Nephron progenitor cell (in vitro differentiated cells): ENCODE results near the gene GPR107.

Source experiments
- DNase-seq: peaks from one replicate; pipeline ENCODE4 v3.0.0; 2021
- H3K27ac Mint-ChIP-seq: 2 replicates; pipeline ENCODE4 v1.8.0; 2021; ENCODE audit warnings: mild to moderate bottlenecking, moderate library complexity, mixed read lengths
- H3K27me3 Mint-ChIP-seq: 2 replicates; pipeline ENCODE4 v1.8.0; 2021; ENCODE audit warnings: mild to moderate bottlenecking, low read depth, mixed read lengths; ENCODE audit not compliant: poor library complexity
- H3K36me3 Mint-ChIP-seq: 2 replicates; pipeline ENCODE4 v1.8.0; 2021; ENCODE audit warnings: low read depth, mixed read lengths
- H3K4me1 Mint-ChIP-seq: 2 replicates; pipeline ENCODE4 v1.8.0; 2021; ENCODE audit warnings: mixed read lengths
- H3K4me3 Mint-ChIP-seq: 2 replicates; pipeline ENCODE4 v1.8.0; 2021; ENCODE audit warnings: mild to moderate bottlenecking, moderate library complexity, mixed read lengths
- H3K9me3 Mint-ChIP-seq: 2 replicates; pipeline ENCODE4 v1.8.0; 2021; ENCODE audit warnings: mild to moderate bottlenecking, moderate library complexity, mixed read lengths
- TF ChIP-seq, protein P1 (sequence below): fragments of 200-600 bp; sonication (generic); IDR thresholded peaks from 2 replicates; pipeline ENCODE4 v1.5.0; 2021; ENCODE audit warnings: antibody characterized with exemption

Gene GPR107

DNA sequence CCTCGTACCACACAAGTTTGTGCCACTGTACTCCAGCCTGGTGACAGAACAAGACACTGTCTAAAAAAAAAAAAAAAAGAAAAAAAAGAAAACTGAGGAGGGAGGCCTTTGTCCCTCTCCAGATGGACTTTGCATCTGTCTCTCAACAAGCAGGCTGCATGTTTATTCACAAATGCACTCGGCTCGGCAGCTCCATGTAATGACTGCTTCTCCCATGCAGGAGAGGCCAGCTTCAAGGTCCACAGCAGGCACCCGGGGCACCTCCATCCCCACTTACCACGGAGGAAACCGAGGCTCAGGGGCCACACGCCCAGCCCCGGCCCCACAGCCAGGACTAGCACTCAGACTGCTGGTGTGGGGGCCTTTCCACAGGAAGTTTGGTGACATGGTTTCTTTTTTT, 105.4 kb downstream of the GPR107 start:
- Mint-ChIP-seq H3K36me3 (no peaks in the 10 kb centered on the region), H3K27me3 (peaks cover 6% of the 10 kb centered on the region), H3K4me1 (peaks cover 2% of the 10 kb centered on the region), H3K9me3 (no peaks in the 10 kb centered on the region), H3K27ac (no peak overlapping the region), H3K4me3 (no peak overlapping the region)
- DNase-seq: no peak
- TF ChIP-seq, protein P1, sequence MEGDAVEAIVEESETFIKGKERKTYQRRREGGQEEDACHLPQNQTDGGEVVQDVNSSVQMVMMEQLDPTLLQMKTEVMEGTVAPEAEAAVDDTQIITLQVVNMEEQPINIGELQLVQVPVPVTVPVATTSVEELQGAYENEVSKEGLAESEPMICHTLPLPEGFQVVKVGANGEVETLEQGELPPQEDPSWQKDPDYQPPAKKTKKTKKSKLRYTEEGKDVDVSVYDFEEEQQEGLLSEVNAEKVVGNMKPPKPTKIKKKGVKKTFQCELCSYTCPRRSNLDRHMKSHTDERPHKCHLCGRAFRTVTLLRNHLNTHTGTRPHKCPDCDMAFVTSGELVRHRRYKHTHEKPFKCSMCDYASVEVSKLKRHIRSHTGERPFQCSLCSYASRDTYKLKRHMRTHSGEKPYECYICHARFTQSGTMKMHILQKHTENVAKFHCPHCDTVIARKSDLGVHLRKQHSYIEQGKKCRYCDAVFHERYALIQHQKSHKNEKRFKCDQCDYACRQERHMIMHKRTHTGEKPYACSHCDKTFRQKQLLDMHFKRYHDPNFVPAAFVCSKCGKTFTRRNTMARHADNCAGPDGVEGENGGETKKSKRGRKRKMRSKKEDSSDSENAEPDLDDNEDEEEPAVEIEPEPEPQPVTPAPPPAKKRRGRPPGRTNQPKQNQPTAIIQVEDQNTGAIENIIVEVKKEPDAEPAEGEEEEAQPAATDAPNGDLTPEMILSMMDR: no peak

DNA sequence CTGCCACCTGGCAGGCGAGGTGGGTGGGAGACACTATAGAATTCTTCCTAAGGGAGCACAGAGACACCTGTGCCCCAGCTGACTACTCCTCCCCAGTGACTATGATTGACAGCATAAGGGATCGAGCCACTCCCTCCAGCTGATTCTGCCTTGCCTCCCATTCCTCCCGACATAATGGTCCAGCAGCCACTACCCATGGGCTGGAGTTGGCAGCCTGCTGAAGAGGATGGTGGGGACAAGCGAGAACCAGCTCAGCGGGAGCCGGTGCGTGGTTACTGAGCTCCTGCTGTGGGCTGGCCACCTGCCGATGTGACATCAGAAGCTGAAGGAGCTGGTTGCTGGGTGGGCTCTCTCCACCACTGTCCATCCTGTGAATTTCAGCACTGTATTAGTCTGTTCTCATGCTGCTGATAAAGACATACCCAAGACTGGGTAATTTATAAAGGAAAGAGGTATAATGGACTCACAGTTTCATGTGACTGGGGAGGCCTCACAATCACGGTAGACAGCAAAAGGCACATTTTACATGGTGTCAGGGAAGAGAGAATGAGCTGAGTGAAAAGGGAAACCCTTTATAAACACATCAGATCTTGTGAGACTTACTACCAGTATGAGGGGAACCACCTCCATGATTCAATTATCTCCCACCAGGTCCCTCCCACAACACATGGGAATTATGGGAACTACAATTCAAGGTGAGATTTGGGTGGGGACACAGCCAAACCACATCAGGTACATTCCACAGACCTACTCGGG, 106.4 kb downstream of the GPR107 start:
- TF ChIP-seq, protein P1: no peak
- no peak for DNase-seq
- Mint-ChIP-seq H3K27ac (no peak overlapping the region), H3K4me3 (no peak overlapping the region), H3K27me3 (peaks cover 13% of the 10 kb centered on the region), H3K9me3 (no peaks in the 10 kb centered on the region), H3K36me3 (no peaks in the 10 kb centered on the region), H3K4me1 (peaks cover 5% of the 10 kb centered on the region)

DNA sequence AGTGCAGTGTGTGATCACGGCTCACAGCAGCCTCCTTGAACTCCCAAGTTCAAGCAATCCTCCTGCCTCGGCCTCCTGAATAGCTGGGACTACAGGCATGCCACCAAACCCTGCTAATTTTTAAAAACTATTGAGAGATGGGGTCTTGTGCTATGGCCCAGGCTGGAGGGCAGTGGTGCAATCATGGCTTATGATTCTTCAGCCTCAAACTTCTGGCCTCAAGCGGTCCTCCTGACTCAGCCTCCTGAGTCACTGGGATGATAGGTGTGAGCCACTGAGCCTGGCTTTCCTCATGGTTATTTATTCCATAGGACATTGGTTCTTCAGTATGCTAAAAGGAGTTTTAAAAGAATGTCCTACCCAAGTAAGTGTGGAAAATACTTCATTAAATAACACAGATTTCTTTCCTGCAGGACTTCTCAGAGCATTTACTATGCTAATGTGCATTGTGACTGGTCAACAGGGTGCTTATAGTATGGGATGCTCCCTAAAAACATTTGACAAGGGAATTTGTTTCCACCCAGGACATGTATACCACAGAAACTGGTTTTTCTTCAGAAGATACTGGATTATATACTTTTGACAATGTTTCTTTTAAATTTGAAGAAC, 107.3 kb downstream of the GPR107 start:
- H3K27ac Mint-ChIP-seq: no peak overlapping the region
- H3K4me1 Mint-ChIP-seq: peaks cover 5% of the 10 kb centered on the region
- DNase-seq: no peak
- peaks cover 13% of the 10 kb centered on the region for H3K27me3 Mint-ChIP-seq
- H3K9me3 Mint-ChIP-seq: no peaks in the 10 kb centered on the region
- no peak overlapping the region for H3K4me3 Mint-ChIP-seq
- TF ChIP-seq, protein P1: no peak
- no peaks in the 10 kb centered on the region for H3K36me3 Mint-ChIP-seq

DNA sequence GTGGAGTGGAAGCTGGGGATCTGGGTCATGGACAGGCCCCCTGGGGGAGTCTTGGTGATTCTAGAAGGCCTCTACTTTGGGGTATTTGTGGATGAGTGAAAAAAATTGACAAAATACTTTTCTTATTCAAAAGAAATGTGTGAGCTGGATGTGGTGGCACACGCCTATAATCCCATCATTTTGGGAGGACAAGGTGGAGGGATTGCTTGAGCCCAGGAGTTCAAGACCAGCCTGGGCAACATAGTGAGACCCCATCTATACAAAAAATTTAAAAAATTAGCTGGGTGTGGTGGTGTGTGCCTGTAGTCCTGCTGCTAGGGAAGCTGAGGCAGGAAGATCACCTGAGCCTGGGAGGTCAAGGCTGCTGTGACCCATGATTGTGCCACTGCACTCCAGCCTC, 111.9 kb downstream of the GPR107 start:
- DNase-seq: no peak
- TF ChIP-seq, protein P1: no peak
- no peak overlapping the region for H3K27ac Mint-ChIP-seq
- H3K9me3 Mint-ChIP-seq: no peaks in the 10 kb centered on the region
- peaks cover 27% of the 10 kb centered on the region for H3K27me3 Mint-ChIP-seq
- peaks cover 16% of the 10 kb centered on the region for H3K4me1 Mint-ChIP-seq
- H3K36me3 Mint-ChIP-seq: no peaks in the 10 kb centered on the region
- H3K4me3 Mint-ChIP-seq: no peak overlapping the region

DNA sequence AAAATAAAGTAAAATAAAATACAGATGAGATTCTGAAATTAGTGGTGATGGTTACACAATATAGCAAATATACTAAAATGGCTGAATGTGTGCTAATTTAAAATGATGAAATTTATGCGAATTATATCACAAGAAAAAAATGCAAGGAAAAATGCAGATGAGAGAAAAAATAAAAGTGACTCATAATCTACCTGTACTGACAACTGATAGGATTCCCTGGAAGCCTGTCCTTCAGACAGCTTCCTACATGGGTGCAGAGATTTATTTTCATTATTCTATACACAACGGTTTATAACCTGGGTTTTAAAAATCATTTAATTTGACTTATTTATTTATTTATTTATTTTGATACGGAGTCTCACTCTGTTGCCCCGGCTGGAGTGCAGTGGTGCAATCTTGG, 112.7 kb downstream of the GPR107 start:
- Mint-ChIP-seq H3K4me3 (no peak overlapping the region), H3K27ac (no peak overlapping the region), H3K9me3 (no peaks in the 10 kb centered on the region), H3K4me1 (peaks cover 24% of the 10 kb centered on the region), H3K27me3 (peaks cover 31% of the 10 kb centered on the region), H3K36me3 (no peaks in the 10 kb centered on the region)
- TF ChIP-seq, protein P1: no peak
- no peak for DNase-seq

DNA sequence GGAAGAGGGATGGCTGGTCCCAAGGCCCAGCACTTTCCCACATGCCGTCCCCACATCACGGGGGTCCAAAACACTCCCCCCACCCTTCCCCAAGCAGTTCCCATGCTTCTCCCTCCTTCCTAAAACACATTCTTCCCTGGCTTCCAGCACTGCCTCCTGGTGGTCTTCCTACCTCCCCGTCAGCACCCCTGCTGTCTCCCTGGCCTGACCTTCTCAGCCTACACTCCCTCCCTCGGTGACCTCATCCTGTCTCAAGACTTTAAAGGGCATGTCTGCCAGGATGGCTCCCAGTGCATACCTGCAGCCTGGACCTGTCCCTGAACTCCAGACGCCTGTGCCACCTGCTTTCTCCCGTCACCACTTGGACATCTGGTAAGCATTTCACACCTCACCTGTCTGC, 114.2 kb downstream of the GPR107 start:
- Mint-ChIP-seq H3K27me3 (peaks cover 27% of the 10 kb centered on the region), H3K27ac (no peak overlapping the region), H3K9me3 (no peaks in the 10 kb centered on the region), H3K36me3 (no peaks in the 10 kb centered on the region), H3K4me1 (peaks cover 25% of the 10 kb centered on the region), H3K4me3 (no peak overlapping the region)
- no peak for DNase-seq
- TF ChIP-seq, protein P1: no peak
